ENCODE results near the gene HDAC7. TPM values are rescaled to one million over a fixed set of nuclear protein-coding genes. Genes with fewer than 3 reads are reported as not detected.

The HDAC7 gene
- total and polyA plus RNA-seq, 2 of the 13 experiments (the other 11 are each of a cell fraction or from before 2014, with no cell fraction given) = 4.6 to 10.8 TPM

- TF ChIP-seq ZNF441 (CRISPR knock-in tag; IDR thresholded peaks at IDR 0.05; ENCODE audit: borderline replicate concordance) (no peak), ZNF18 (CRISPR knock-in tag; IDR thresholded peaks at IDR 0.05; ENCODE audit: insufficient replicate concordance) (no peak)
These were observed 49.5 kb downstream of the HDAC7 start (continued) for GRCh38 chr12:47770086-47770726.

DNA sequence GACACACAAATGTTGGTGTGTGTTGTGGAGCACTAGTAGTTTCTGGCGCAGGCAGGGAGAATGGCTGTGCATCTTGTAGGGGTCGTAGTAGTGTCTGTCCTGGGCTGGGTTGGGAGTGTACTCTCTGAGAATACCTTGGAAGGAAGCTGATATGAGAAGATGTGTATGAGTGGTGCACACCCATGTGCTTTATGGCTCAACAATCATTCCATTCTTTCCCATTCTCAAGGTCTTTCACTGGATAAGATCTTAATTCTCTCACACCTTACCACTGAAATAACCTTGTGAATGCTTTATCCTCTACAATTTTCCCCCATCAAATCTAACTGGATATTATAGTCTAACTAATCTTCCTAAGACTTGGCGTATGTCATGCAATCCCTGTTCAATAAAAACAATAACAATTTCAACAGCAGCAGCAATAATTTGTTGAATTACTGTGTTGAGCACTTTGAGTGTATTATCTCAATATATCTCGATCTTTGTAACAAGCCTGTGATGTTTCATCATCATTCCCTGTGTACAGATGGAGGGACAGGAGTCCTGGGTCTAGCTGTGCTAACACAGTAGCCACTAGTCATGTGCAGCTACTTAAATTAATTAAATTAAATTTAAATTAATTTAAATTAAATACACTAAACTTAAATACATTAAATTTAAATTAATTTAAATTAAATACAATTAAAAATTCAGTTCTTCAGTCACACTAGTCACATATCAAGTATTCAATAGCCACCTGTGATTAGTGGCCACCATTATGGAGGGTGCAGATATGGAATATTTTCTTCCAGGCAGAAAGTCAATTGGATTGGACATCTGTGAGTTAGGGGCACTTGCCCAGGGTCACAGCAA, 50.2 kb downstream of the HDAC7 start:
- Histone ChIP-seq H3K4me1 (ENCODE audit: insufficient read depth, low read length) (peaks cover 51% of the 10 kb centered on the region), H3K4me3 (replicated peaks in 1 of 3; ENCODE audit: insufficient read depth in 1 of 3, low read depth in 2 of 3, low read length in 3 of 3) (no peak overlapping the region), H3K79me2 (ENCODE audit: insufficient read depth, low read length) (no peaks in the 10 kb centered on the region), H4K20me1 (ENCODE audit: insufficient read depth, low read length) (no peaks in the 10 kb centered on the region), H3K4me2 (ENCODE audit: low read depth, low read length) (no peak overlapping the region), H3K27ac (ENCODE audit: extremely low read length, insufficient read depth, low read length) (no peak overlapping the region), H3K9ac (ENCODE audit: insufficient read depth, low read depth, low read length) (no peak overlapping the region), H3K9me3 (ENCODE audit: low read length) (no peaks in the 10 kb centered on the region), H2AFZ (ENCODE audit: low read length) (no peak overlapping the region), H3K36me3 (replicated peaks in 1 of 2; ENCODE audit: control insufficient read depth in 1 of 2, insufficient read depth in 2 of 2, low read length in 2 of 2) (no peaks in the 10 kb centered on the region), H3K27me3 (ENCODE audit: control insufficient read depth in 1 of 2, insufficient read depth in 2 of 2, low read length in 2 of 2) (peaks cover 4 to 14% of the 10 kb centered on the region in 2 experiments; a peak in 4 of 5 replicates)
- ChIA-PET POLR2A (no interaction called here), CTCF (ENCODE audit: low intra/inter-chr PET ratio, low total read pairs) (no interaction called here)
- TF ChIP-seq ZSCAN30 (CRISPR knock-in tag; IDR thresholded peaks at IDR 0.05) (no peak), FOXA3 (CRISPR knock-in tag; IDR thresholded peaks at IDR 0.05) (peak; percentile 23; the same call in 1 of the 2 replicates), ZNF510 (CRISPR knock-in tag; IDR thresholded peaks at IDR 0.05; ENCODE audit: low read depth) (no peak), CEBPG (CRISPR knock-in tag; IDR thresholded peaks at IDR 0.05) (peak; percentile 55; the same call in 1 of the 2 replicates), CEBPB (IDR thresholded peaks at IDR 0.05; ENCODE audit: borderline replicate concordance, low read depth, low read length) (peak; percentile 45; the same call in 1 of the 2 replicates), ZNF121 (CRISPR knock-in tag; IDR thresholded peaks at IDR 0.05) (no peak), SRSF1 (optimal IDR thresholded peaks at IDR 0.05; ENCODE audit: low read depth, low read length) (no peak), ZNF317 (CRISPR knock-in tag; IDR thresholded peaks at IDR 0.05) (no peak), SNAI1 (CRISPR knock-in tag; IDR thresholded peaks at IDR 0.05; ENCODE audit: borderline replicate concordance) (no peak)
- TF ChIP-seq, protein P1, sequence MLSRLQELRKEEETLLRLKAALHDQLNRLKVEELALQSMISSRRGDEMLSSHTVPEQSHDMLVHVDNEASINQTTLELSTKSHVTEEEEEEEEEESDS (CRISPR knock-in tag; IDR thresholded peaks at IDR 0.05; ENCODE audit: borderline replicate concordance) = no peak
- TF ChIP-seq, protein P2, sequence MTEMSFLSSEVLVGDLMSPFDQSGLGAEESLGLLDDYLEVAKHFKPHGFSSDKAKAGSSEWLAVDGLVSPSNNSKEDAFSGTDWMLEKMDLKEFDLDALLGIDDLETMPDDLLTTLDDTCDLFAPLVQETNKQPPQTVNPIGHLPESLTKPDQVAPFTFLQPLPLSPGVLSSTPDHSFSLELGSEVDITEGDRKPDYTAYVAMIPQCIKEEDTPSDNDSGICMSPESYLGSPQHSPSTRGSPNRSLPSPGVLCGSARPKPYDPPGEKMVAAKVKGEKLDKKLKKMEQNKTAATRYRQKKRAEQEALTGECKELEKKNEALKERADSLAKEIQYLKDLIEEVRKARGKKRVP (CRISPR knock-in tag; IDR thresholded peaks at IDR 0.05) = peak in 1 of 2 experiments; percentile 83; a peak in 2 of 4 replicates
- TF ChIP-seq, protein P3, sequence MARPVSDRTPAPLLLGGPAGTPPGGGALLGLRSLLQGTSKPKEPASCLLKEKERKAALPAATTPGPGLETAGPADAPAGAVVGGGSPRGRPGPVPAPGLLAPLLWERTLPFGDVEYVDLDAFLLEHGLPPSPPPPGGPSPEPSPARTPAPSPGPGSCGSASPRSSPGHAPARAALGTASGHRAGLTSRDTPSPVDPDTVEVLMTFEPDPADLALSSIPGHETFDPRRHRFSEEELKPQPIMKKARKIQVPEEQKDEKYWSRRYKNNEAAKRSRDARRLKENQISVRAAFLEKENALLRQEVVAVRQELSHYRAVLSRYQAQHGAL (CRISPR knock-in tag; IDR thresholded peaks at IDR 0.05; ENCODE audit: not compliant biosample characterization) = no peak
- intact Hi-C loops (cut with micrococcal nuclease; ENCODE audit: unreplicated experiment) = no loop called here
- DNase-seq (ENCODE audit: low spot score) = peak; percentile 14
- no peak for FAIRE-seq
- no peak for ATAC-seq
- in situ Hi-C loops (cut with HindIII; ENCODE audit: extremely low pct_ligation_motif_present, low pct_unique_long_range_greater_than_20kb) = no loop called here
- BruUV-seq (replicated peaks) = no TSS peak
- 53% methylated on average over 4 of the region's 4 CpGs for WGBS (ENCODE audit: low lambda C conversion rate)

Measured in HepG2 (cell line).